ENCODE data around the gene UACA.

GRCh38 chr15:70750203-70750869 is 13.0 kb downstream of the UACA start:
- TF ChIP-seq ZNF70 (CRISPR knock-in tag; IDR thresholded peaks at IDR 0.05) (no peak), ZFP3 (CRISPR knock-in tag; IDR thresholded peaks at IDR 0.05) (no peak), SNAI2 (CRISPR knock-in tag; IDR thresholded peaks at IDR 0.05) (no peak), PATZ1 (CRISPR knock-in tag; IDR thresholded peaks at IDR 0.05; ENCODE audit: borderline replicate concordance) (no peak), ARNTL (CRISPR knock-in tag; IDR thresholded peaks at IDR 0.05; ENCODE audit: borderline replicate concordance, low read depth) (no peak), ZNF8 (CRISPR knock-in tag; IDR thresholded peaks at IDR 0.05) (no peak), GLIS3 (CRISPR knock-in tag; IDR thresholded peaks at IDR 0.05) (no peak), CSDC2 (CRISPR knock-in tag; IDR thresholded peaks at IDR 0.05) (no peak), TOX (CRISPR knock-in tag; IDR thresholded peaks at IDR 0.05; ENCODE audit: borderline replicate concordance) (no peak), ZC3H10 (CRISPR knock-in tag; IDR thresholded peaks at IDR 0.05) (no peak), OSR1 (CRISPR knock-in tag; IDR thresholded peaks at IDR 0.05) (no peak)

All from SK-N-SH treated with all-trans-retinoic acid at 6 μM for 48 hours (cell line).